DMS53 treated with DMSO at 0.1 percent for 48 hours (cell line): ENCODE measurements around the gene SHISA7.

Source experiments
- DNase-seq: peaks from one replicate; lab custom pipeline; 2025; ENCODE audit not compliant: unreplicated experiment; lab: John Stamatoyannopoulos, UW

The SHISA7 gene

GRCh38 chr19:55464039-55464661 lies 21.1 kb upstream of the SHISA7 start:
- DNase-seq = no peak

GRCh38 chr19:55463583-55464031 lies 20.5 kb upstream of the SHISA7 start:
- no peak for DNase-seq

DNA sequence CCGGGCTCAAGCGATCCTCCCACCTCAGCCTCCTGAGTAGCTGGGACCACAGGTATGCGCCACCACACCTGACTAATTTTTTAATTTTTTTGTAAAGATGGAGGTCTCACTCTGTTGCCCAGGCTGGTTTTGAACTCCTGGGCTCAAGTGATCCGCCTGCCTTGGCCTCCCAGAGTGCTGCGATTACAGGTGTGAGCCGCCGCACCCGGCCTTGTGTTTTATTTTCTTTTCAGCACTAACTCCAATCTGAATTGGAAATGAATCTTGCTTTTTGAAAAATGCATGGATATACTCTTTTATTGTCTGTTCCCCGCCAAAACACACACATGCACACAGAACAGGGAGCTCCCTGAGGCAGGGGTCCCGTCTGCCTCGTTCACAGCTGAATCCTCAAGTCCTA lies 19.6 kb upstream of the SHISA7 start:
- DNase-seq = no peak

DNA sequence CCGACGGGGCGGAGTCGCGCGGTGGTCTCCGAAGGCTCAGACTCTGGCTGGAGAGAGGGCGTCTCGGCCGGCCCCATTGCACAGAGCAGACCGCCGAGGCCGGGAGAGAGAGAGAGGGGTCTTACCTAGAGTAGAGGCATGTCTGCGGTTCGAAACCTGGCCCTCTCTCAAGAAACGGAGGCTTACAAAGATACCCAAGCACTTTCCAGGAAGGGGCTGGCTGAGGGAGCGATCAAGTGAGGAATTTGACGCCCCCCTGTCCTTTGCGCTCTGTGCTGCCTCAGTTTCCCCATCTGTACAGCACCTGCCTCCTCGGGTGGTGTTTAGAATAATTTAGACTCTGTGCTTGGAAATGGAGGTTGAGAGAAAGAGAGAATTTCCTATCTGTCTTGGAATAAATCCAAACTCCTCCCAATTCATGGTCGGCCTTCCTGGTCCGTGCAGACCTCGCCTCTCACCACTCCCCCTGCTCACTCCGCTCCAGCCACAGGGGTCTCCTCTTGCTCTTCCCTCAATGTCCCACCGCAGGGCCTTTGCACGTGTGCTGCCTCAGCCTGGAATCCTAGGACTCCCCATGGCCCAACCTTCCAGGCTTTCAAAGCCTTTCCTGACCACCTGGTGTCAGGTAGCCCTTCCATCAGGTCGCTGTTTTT lies 19.0 kb upstream of the SHISA7 start:
- DNase-seq = peak; percentile 36

DNA sequence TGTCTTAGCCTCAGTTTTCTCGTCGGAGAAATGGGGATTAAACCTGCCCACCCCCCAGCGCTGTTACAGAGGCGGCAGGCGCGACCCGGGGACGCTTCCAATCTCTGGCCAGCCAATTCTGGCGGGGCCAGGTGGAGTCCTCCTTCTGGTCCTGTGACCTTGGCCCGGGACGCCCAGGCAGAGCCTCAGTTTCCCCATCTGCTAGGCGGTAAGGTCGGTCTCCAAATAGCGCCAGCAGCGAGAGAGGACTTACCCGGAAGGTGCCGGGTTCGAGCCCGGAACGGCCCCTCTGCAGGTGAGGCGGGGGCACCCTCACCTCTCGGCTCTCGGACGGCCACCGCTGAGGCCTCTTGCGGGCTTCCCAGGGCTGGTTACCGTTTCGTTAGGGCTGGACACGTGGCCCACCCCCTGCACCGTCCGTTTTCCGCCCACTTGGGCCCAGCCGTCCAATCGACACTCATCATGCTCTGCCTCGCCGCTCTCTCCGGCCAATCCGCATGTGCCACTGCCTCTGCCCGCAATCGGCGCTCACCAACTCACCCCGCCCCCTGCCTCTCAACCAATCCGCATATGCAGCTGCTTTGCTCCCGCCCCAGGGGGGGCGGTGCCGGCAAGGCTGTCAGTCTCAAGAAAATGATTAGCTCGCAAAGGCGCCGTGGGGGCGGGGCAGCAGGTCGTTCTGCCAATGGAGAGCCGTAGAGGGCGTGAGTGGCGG lies 18.3 kb upstream of the SHISA7 start, which contains the start of gene ISOC2:
TSS of gene ISOC2 (minus strand) at position 384 of the 715 bp plus-strand sequence. CDS start 5,156 bp downstream, outside the sequence.
- DNase-seq = peak; percentile 98

- no peak for DNase-seq
Measured at GRCh38 chr19:55460670-55461258, 17.7 kb upstream of the SHISA7 start.

GRCh38 chr19:55459950-55460657 lies 17.0 kb upstream of the SHISA7 start:
- DNase-seq = no peak

- no peak for DNase-seq
Measured at GRCh38 chr19:55459551-55459949, 16.4 kb upstream of the SHISA7 start.

GRCh38 chr19:55457683-55458457 lies 14.8 kb upstream of the SHISA7 start:
- DNase-seq = no peak

DNA sequence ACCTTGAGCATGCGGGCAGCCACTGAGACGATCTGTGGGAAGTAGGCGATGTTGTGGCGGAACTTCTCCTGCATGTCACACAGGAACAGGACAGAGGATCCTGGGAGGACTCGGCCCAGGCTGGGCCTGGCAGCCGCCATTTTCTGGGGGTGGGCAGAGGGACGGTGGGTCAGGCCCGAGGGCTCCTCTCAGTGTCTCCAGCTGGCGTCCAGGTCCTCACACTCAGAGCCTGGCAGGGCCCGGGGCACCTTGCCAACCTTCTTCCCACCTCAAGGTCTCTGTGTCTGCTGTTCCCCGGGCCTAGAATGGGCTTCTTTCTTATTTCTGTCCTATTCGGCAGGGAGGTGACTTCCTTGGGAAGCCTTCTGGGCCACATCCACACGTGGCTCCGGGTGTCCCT lies 13.2 kb upstream of the SHISA7 start:
- no peak for DNase-seq

GRCh38 chr19:55455576-55456235 lies 12.6 kb upstream of the SHISA7 start:
- DNase-seq = no peak

GRCh38 chr19:55454787-55455243 lies 11.7 kb upstream of the SHISA7 start:
- peak; percentile 43 for DNase-seq

- no peak for DNase-seq
Measured at GRCh38 chr19:55453511-55454260, 10.6 kb upstream of the SHISA7 start.

DNA sequence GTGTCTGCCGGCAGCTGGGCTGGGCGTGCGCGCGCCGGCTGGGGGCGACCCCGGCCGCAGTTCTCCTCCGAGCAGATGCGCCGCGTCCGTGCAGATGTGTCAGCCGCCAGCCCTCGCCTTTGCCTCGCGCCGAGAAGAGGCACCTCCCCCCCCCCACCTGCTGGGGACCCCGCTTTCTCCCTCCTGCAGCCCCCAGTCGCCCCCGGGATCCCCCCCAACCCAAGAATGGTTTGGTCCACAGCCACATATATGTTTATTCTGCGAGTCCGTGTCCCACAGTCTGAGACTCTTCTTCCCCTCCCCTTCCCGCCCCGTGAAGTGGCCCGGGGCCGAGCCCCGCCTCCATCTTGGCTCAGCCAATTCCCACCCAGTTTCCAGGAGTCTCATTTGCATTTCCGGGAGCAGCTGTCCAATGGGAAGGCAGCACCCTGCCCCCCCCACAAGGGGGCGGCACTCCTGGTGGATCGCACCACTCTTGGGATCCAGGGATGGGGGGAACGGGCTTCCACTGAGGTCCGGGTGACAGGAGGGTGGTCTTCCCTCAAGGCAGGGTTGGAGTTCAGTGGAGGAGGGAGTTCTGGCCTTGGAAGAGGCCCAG lies 9.7 kb upstream of the SHISA7 start:
- DNase-seq = peak; percentile 73

GRCh38 chr19:55451965-55452748 lies 9.1 kb upstream of the SHISA7 start:
- no peak for DNase-seq

DNA sequence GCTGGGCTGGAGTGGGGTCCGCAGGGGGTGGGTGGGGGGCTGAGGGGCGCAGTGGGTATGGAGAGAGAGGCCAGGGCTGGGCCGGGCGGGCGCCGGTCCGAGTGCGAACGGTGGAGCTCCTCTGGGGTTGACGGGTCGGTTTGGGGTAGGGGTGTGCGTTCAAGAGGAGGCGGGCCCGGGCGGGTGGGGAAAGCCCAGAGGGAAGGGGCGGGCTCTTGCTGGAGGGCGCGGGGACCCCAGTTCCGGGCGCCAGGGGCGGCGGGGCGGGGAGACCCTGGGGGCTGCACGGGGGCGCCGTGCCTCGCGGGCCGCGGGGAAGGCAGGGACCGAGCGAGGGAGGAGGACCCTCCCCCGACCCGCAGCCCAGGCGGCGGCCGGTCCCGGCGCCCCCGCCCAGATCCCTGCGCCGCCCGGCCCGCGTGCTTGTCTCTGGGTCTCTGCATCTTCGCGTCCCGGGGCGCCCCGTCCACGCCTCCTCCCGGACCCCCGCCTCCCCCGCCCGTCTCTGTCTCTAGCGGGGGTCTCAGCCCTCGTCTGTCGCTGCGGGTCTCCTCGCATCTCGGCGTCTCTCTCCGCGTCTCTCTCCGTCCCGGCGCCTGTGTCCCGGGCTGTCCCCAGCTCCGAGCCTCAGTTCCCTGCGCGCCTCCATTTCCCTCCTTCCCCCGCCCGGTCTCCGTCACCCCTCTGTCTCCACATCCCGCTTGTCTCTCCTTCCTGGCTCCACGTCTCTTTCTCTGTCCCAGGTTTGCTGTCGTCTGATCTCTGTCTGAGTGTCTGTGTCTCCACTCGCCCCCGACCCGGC lies 8.3 kb upstream of the SHISA7 start:
- no peak for DNase-seq

DNA sequence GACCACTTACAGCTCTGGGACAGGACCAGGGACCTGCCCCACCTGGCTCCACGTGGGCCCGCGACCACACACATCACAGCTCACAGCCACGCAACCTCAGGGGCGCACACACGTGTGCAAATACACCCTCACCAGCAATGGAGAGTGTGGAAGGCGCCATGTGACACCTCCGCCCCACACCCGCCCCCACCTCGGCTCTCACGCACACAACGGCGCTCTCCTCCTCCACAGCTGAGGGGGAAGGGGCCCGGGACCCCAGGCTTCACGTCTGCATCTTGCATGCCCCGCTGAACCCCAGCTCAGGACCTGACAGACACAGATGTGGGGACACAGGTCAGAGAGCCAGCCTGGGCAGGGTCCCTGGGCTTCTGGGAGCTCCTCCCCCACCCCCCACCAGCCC lies 6.4 kb upstream of the SHISA7 start:
- no peak for DNase-seq
